ENCODE data around the gene PPM1L.

DNA sequence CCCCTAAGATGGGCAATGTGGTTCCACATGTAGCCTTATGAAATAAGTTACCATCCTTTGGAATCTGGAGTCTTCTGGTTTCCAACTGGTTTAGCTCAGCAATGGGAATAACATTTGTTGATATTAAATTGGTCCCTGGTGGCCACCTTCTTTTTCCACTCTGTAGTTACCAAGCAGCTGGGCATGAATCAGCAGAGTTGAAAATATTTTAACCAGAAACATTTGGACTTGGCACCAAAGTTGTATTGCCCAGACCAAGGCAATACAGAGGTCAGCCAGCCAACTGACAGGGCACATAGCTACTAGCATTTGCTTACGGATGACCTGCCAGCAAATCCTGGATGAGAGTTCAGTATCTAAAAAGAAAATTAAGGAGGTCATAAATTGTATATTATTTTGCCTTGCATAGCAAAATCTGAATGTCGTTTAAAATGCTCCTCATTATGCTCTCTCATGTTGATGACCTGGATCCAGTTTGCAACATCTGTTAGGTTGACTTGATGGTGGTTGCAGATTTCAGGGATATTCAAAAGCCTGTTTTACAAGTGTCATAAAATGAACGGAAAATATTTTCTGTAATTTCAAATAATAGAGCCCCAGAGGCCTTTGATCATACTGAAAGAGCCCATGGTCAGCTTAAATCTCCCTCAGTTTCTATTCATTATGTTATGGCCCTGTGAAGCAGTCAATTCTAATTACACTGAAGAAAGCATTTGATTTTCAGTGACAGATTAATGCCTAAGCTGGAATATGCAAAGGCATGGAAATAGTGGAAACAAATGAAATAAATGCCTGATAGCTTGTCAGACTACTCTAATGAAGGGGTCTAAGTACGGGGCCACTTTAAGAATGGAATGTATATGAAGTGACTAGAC is 54.6 kb downstream of the PPM1L start:
- TF ChIP-seq EZH2phosphoT487 (IDR thresholded peaks at IDR 0.05; ENCODE audit: borderline replicate concordance, low read length), result no peak
- TF ChIP-seq, protein P1, sequence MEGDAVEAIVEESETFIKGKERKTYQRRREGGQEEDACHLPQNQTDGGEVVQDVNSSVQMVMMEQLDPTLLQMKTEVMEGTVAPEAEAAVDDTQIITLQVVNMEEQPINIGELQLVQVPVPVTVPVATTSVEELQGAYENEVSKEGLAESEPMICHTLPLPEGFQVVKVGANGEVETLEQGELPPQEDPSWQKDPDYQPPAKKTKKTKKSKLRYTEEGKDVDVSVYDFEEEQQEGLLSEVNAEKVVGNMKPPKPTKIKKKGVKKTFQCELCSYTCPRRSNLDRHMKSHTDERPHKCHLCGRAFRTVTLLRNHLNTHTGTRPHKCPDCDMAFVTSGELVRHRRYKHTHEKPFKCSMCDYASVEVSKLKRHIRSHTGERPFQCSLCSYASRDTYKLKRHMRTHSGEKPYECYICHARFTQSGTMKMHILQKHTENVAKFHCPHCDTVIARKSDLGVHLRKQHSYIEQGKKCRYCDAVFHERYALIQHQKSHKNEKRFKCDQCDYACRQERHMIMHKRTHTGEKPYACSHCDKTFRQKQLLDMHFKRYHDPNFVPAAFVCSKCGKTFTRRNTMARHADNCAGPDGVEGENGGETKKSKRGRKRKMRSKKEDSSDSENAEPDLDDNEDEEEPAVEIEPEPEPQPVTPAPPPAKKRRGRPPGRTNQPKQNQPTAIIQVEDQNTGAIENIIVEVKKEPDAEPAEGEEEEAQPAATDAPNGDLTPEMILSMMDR (IDR thresholded peaks at IDR 0.05; ENCODE audit: low read depth, low read length, poor library complexity, severe bottlenecking), result no peak
